ENCODE measurements around the gene VIPR1. TPM values are rescaled to one million over a fixed set of nuclear protein-coding genes. Genes with fewer than 3 reads are reported as not detected.

VIPR1 gene
- total RNA-seq, 1 donor from 2014 or later: 0.88 TPM

- H3K27ac Mint-ChIP-seq: no peak overlapping the region
- no peaks in the 10 kb centered on the region for H3K9me3 Mint-ChIP-seq
- peaks cover 21% of the 10 kb centered on the region for H3K4me1 Mint-ChIP-seq (ENCODE audit: low read depth)
- peaks cover 37% of the 10 kb centered on the region for H3K27me3 Mint-ChIP-seq (ENCODE audit: insufficient read depth)
- no peaks in the 10 kb centered on the region for H3K36me3 Mint-ChIP-seq (ENCODE audit: low read depth)
- H3K4me3 Mint-ChIP-seq: no peak overlapping the region
- intact Hi-C loops (cut with micrococcal nuclease): no loop called here
- no peak for DNase-seq (ENCODE audit: low spot score)
These were observed 3.5 kb upstream of the VIPR1 start for GRCh38 chr3:42498791-42499477.

GRCh38 chr3:42499478-42499871 is 3.0 kb upstream of the VIPR1 start:
- H3K4me3 Mint-ChIP-seq: no peak overlapping the region
- H3K4me1 Mint-ChIP-seq (ENCODE audit: low read depth): peaks cover 21% of the 10 kb centered on the region
- intact Hi-C loops (cut with micrococcal nuclease): no loop called here
- H3K27me3 Mint-ChIP-seq (ENCODE audit: insufficient read depth): peaks cover 37% of the 10 kb centered on the region
- no peak overlapping the region for H3K27ac Mint-ChIP-seq
- DNase-seq (ENCODE audit: low spot score): no peak
- H3K36me3 Mint-ChIP-seq (ENCODE audit: low read depth): no peaks in the 10 kb centered on the region
- H3K9me3 Mint-ChIP-seq: no peaks in the 10 kb centered on the region

GRCh38 chr3:42500091-42500490 is 2.4 kb upstream of the VIPR1 start:
- intact Hi-C loops (cut with micrococcal nuclease): loop anchor here (5.0 to 10.0 kb wide), 2 partner anchors 137 to 535 kb away; partner anchors contain the start of gene ULK4
- Mint-ChIP-seq H3K4me1 (ENCODE audit: low read depth) (peaks cover 21% of the 10 kb centered on the region), H3K36me3 (ENCODE audit: low read depth) (no peaks in the 10 kb centered on the region), H3K27me3 (ENCODE audit: insufficient read depth) (peaks cover 37% of the 10 kb centered on the region), H3K9me3 (no peaks in the 10 kb centered on the region), H3K27ac (no peak overlapping the region), H3K4me3 (peak overlapping the region; percentile 41)
- DNase-seq (ENCODE audit: low spot score): no peak

GRCh38 chr3:42500909-42501308 is 1.5 kb upstream of the VIPR1 start:
- no peaks in the 10 kb centered on the region for H3K36me3 Mint-ChIP-seq (ENCODE audit: low read depth)
- intact Hi-C loops (cut with micrococcal nuclease): loop anchor here (1.0 to 10.0 kb wide), 4 partner anchors 39 to 536 kb away; partner anchors contain the start of gene ULK4
- no peaks in the 10 kb centered on the region for H3K9me3 Mint-ChIP-seq
- H3K4me1 Mint-ChIP-seq (ENCODE audit: low read depth): peaks cover 21% of the 10 kb centered on the region
- H3K27me3 Mint-ChIP-seq (ENCODE audit: insufficient read depth): peaks cover 36% of the 10 kb centered on the region
- DNase-seq (ENCODE audit: low spot score): no peak
- H3K27ac Mint-ChIP-seq: no peak overlapping the region
- H3K4me3 Mint-ChIP-seq: peak overlapping the region; percentile 51

GRCh38 chr3:42501321-42501680 is 1.1 kb upstream of the VIPR1 start:
- peak overlapping the region; percentile 86 for H3K4me3 Mint-ChIP-seq
- DNase-seq (ENCODE audit: low spot score): no peak
- peaks cover 21% of the 10 kb centered on the region for H3K4me1 Mint-ChIP-seq (ENCODE audit: low read depth)
- H3K36me3 Mint-ChIP-seq (ENCODE audit: low read depth): no peaks in the 10 kb centered on the region
- intact Hi-C loops (cut with micrococcal nuclease): loop anchor here (1.0 to 10.0 kb wide), 4 partner anchors 39 to 536 kb away; partner anchors contain the start of gene ULK4
- H3K9me3 Mint-ChIP-seq: no peaks in the 10 kb centered on the region
- no peak overlapping the region for H3K27ac Mint-ChIP-seq
- H3K27me3 Mint-ChIP-seq (ENCODE audit: insufficient read depth): peaks cover 36% of the 10 kb centered on the region

- peaks cover 31% of the 10 kb centered on the region for H3K27me3 Mint-ChIP-seq (ENCODE audit: insufficient read depth)
- H3K4me1 Mint-ChIP-seq (ENCODE audit: low read depth): peaks cover 23% of the 10 kb centered on the region
- H3K27ac Mint-ChIP-seq: no peak overlapping the region
- intact Hi-C loops (cut with micrococcal nuclease): loop anchor here (1.0 to 10.0 kb wide), 9 partner anchors 34 to 537 kb away; partner anchors contain the start of genes NKTR, SEC22C and ULK4
- H3K9me3 Mint-ChIP-seq: no peaks in the 10 kb centered on the region
- H3K36me3 Mint-ChIP-seq (ENCODE audit: low read depth): no peaks in the 10 kb centered on the region
- peak overlapping the region; percentile 86 for H3K4me3 Mint-ChIP-seq
- peak; percentile 48 for DNase-seq (ENCODE audit: low spot score)
These were observed 588 bp upstream of the VIPR1 start for GRCh38 chr3:42501681-42502428.

GRCh38 chr3:42503251-42503924 is 945 bp downstream of the VIPR1 start:
- no peaks in the 10 kb centered on the region for H3K9me3 Mint-ChIP-seq
- peaks cover 32% of the 10 kb centered on the region for H3K4me1 Mint-ChIP-seq (ENCODE audit: low read depth)
- H3K27ac Mint-ChIP-seq: no peak overlapping the region
- DNase-seq (ENCODE audit: low spot score): no peak
- no peaks in the 10 kb centered on the region for H3K36me3 Mint-ChIP-seq (ENCODE audit: low read depth)
- intact Hi-C loops (cut with micrococcal nuclease): loop anchor here (2.0 to 10.0 kb wide), 3 partner anchors 77 to 539 kb away; partner anchors contain the start of genes SEC22C and ULK4
- peak overlapping the region; percentile 72 for H3K4me3 Mint-ChIP-seq
- H3K27me3 Mint-ChIP-seq (ENCODE audit: insufficient read depth): peaks cover 20% of the 10 kb centered on the region

GRCh38 chr3:42503957-42504333 is 1.5 kb downstream of the VIPR1 start:
- H3K27ac Mint-ChIP-seq: no peak overlapping the region

GRCh38 chr3:42504334-42505127 is 2.1 kb downstream of the VIPR1 start:
- H3K4me3 Mint-ChIP-seq: no peak overlapping the region
- no peaks in the 10 kb centered on the region for H3K9me3 Mint-ChIP-seq
- intact Hi-C loops (cut with micrococcal nuclease): loop anchor here (5.0 to 10.0 kb wide), 2 partner anchors 133 to 540 kb away; partner anchors contain the start of gene ULK4
- H3K36me3 Mint-ChIP-seq (ENCODE audit: low read depth): no peaks in the 10 kb centered on the region
- peaks cover 41% of the 10 kb centered on the region for H3K4me1 Mint-ChIP-seq (ENCODE audit: low read depth)
- no peak overlapping the region for H3K27ac Mint-ChIP-seq
- H3K27me3 Mint-ChIP-seq (ENCODE audit: insufficient read depth): peaks cover 25% of the 10 kb centered on the region
- no peak for DNase-seq (ENCODE audit: low spot score)

More at GRCh38 chr3:42503957-42504333, 1.5 kb downstream of the VIPR1 start:
- Mint-ChIP-seq H3K27me3 (ENCODE audit: insufficient read depth) (peaks cover 23% of the 10 kb centered on the region), H3K9me3 (no peaks in the 10 kb centered on the region), H3K4me1 (ENCODE audit: low read depth) (peaks cover 38% of the 10 kb centered on the region), H3K4me3 (peak overlapping the region; percentile 72), H3K36me3 (ENCODE audit: low read depth) (no peaks in the 10 kb centered on the region)
- intact Hi-C loops (cut with micrococcal nuclease): loop anchor here (2.0 to 10.0 kb wide), 3 partner anchors 77 to 539 kb away; partner anchors contain the start of genes SEC22C and ULK4
- no peak for DNase-seq (ENCODE audit: low spot score)

- intact Hi-C loops (cut with micrococcal nuclease): loop anchor here (10.0 kb wide), 1 partner anchor 540 kb away; the partner anchor contains the start of gene ULK4
- Mint-ChIP-seq H3K27me3 (ENCODE audit: insufficient read depth) (peaks cover 19% of the 10 kb centered on the region), H3K27ac (no peak overlapping the region), H3K9me3 (no peaks in the 10 kb centered on the region), H3K4me3 (no peak overlapping the region), H3K36me3 (ENCODE audit: low read depth) (no peaks in the 10 kb centered on the region), H3K4me1 (ENCODE audit: low read depth) (peaks cover 41% of the 10 kb centered on the region)
- DNase-seq (ENCODE audit: low spot score): no peak
These were observed 2.8 kb downstream of the VIPR1 start for GRCh38 chr3:42505128-42505848.

- H3K36me3 Mint-ChIP-seq (ENCODE audit: low read depth): no peaks in the 10 kb centered on the region
- peaks cover 41% of the 10 kb centered on the region for H3K4me1 Mint-ChIP-seq (ENCODE audit: low read depth)
- H3K4me3 Mint-ChIP-seq: no peak overlapping the region
- no peak for DNase-seq (ENCODE audit: low spot score)
- no peak overlapping the region for H3K27ac Mint-ChIP-seq
- H3K27me3 Mint-ChIP-seq (ENCODE audit: insufficient read depth): peaks cover 13% of the 10 kb centered on the region
- no peaks in the 10 kb centered on the region for H3K9me3 Mint-ChIP-seq
- intact Hi-C loops (cut with micrococcal nuclease): loop anchor here (10.0 kb wide), 1 partner anchor 541 kb away; the partner anchor contains the start of gene ULK4
These were observed 3.5 kb downstream of the VIPR1 start for GRCh38 chr3:42505849-42506410.

Data from activated T-helper 1 cell treated with anti-CD3 and anti-CD28 coated beads, Interleukin-12 subunit alpha, Interleukin-12 subunit beta, Interleukin-2, Interleukin-4 antibody, amounts not matched to agents 30 ng/mL and 10 ng/mL and 1 ng/mL, durations not matched to agents 14 hours and 24 hours and 36 hours (primary cell).